Measurements from ENCODE around the gene ASIC5.

The ASIC5 gene

GRCh38 chr4:155878611-155879010 is 12.5 kb upstream of the ASIC5 start:
- no peak for DNase-seq

DNA sequence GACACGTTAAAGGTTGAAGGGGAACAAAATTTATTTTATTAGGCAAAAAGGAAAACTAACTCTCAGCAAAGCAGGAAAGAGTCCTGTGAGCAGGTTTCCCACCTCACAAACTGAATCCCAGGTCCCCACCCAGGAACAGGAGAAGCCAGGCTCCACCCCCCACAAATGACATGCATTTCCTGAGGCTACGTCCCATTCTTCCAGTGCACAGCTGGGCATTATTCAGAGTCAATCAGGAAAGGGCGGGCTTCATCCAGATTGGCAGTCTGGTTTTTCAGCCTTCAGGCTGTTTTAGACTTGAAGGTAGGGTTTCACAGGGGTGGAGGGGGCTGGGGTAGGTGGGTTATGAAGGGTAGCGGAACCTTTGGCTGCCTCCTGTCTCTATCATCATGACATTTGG is 11.9 kb upstream of the ASIC5 start:
- no peak for DNase-seq

DNA sequence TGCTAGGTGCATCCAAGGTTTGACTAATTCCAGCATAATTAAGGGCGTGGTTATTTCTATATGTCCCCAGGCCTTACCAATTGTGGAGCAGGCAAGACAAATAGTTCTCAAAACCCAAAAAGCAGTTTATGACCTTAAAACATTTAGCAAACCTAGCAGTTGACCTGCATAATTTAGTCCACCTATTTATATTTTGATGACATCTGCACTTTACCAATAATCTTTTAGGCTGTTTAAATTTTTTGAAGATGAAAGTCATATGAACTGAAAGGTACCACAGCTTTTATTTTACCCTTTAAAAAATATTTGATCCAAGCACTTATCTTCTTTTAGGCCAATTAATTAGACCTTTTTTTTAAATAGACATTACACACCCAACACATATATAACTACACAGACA is 9.8 kb upstream of the ASIC5 start:
- no peak for DNase-seq

DNA sequence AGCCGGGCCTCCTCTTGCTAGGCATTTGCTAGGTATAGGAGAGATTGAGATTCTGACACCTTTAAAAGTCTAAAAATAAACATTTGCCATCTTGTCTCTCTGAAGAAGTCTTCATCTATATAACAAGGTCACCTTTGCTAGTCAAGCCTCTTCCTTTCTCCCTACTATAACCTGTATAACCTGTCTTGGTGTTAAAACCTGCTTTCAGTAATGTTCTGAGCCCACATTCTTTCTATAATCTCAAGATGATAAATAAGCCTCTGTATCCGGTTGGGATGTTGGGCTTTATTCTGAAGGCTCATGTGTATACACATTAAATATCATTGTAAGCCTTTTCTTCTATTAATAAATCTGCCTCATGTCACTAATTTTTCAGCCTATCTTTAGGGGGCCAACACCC is 10.2 kb downstream of the ASIC5 start:
- no peak for DNase-seq

GRCh38 chr4:155854582-155855226 is 11.4 kb downstream of the ASIC5 start:
- no peak for DNase-seq

DNA sequence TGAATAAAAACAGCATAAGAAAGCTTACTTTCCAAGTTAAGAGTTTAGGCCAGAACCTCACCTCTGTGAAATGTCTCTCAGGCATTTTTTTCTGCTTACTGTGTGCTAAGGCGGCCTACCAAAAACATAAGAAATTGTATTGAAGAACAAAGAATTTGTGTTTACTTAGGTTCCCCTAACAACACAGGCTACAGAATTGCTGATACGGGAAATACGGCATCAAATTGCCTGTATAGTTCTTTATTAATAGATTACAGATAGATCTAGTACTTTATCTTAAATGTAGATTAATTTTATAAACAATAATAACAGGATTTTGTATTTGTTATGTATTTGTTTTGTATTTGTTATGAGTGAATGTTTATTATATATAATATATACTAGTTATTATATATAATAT is 12.9 kb downstream of the ASIC5 start:
- no peak for DNase-seq

DNA sequence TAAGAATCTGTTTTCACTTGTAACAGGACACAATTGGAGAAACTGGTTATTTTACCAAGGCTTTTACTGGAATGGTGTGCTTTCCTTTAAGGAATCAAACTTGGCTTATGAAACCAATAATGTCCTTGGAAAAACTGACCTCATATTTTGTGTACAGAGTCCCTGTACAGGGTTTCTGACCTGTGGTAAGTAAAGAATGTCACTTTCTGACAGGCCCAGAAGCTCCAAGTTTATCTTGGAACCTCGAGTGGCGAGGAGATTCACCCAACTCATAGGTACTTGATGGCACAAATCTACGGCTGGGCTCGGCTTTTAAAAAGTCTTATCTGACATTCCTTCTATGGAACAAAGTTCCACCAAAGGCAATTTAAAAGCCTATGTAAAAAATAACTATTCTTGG is 17.0 kb downstream of the ASIC5 start:
- DNase-seq = no peak

GRCh38 chr4:155846929-155847328 is 19.1 kb downstream of the ASIC5 start:
- DNase-seq = no peak

GRCh38 chr4:155842080-155842479 is 24.0 kb downstream of the ASIC5 start:
- DNase-seq = no peak

DNA sequence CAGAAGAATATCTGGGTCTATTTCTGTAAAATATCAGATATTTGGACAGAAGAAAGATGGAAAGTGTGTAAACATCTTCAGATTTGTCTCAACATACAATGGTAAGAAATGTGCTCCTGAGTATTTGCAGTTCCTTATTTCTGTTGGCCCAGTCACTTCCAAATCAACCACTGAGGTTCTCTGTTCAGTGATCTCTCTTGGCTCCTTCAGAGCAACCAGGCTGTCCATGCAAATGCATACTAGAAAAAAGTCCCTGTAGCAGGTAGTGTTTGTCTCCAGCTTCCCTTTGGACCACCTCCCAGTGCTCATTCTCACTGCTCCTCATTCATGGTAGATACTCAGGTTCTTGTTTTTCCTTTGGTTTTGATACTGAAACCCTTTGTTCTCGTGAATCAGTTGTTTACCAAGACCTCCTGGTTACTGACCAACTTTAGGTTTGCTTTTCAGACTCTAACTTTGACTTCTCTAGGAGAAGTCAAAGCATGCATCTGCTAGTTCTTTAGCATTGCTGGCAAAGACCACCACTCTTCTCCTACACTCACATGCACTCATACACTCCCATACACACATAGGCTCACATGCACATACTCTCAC is 28.8 kb downstream of the ASIC5 start:
- DNase-seq = no peak

GRCh38 chr4:155832664-155833063 is 33.4 kb downstream of the ASIC5 start:
- no peak for DNase-seq

GRCh38 chr4:155828628-155829027 is 37.4 kb downstream of the ASIC5 start:
- DNase-seq = no peak

GRCh38 chr4:155822572-155822971 is 43.5 kb downstream of the ASIC5 start:
- no peak for DNase-seq

DNA sequence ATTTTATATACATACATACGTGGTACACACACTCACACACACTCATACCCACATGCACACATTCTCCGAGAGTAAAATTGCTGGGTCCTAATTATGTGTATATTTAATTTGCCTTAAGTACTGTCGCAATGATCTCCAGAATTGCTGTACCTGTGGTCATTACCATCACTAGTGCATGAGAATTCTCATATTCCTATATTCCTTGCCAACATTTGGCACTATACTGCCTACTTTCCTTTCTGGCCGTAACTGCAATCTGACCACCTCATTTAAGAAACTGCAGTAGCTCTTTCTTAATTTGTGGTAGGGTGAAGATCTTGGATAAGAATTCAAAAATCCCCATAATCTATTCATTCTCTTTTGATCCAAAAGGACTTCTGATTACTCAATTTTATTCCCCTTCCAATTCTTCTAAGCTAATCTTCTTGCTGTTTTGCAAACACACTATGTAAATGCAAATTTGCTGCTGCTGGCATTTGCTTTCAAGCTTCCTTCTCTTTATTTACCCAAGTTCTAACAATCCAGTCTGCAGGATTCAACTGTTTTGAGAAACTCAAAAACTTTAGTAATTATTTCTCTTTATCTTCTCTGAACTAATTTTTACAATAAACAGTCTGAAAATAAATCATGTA is 45.1 kb downstream of the ASIC5 start:
- DNase-seq = no peak

DNA sequence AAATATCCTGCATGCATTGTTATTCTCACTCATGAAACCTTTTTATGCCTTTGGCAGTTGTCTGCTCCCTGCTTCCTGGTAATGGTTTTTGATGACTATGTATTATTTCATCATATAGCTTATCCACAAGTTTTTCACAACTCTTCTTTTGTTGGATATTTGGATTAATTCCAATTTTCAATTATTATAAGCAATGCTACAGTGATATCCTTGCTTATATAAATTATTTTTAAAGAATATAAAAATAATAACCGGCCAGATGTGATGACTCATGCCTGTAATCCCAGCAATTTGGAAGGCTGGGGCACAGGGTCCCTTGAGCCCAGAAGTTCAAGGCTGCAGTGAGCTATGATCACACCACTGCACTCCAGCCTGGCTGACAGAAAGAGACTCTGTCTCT is 47.0 kb downstream of the ASIC5 start:
- DNase-seq = no peak

- DNase-seq = no peak
Measured at GRCh38 chr4:155818639-155819038, 47.4 kb downstream of the ASIC5 start.

GRCh38 chr4:155811083-155811482 is 55.0 kb downstream of the ASIC5 start:
- no peak for DNase-seq

- DNase-seq = peak; percentile 36
Measured at GRCh38 chr4:155809835-155810234, 56.2 kb downstream of the ASIC5 start.

- DNase-seq = no peak
Measured at GRCh38 chr4:155807021-155807420, 59.1 kb downstream of the ASIC5 start.

DNA sequence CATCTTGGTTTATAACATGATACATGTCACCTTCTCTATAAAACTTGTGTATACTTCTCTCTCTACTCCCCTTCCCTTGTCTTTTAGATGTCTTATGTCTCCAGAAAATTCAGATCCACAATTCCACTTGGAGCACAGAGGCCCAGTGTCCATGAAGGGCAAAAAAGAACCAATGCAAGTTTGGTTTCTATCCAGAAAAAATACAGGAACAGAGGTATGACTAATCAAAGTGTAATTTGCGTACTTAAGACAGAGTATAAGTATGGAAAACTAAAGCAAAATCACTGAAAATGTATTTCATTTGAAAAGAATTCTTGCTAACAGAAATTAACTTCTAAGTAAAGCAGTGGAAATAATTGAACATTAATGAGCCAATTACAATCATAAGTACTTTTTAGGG is 61.1 kb downstream of the ASIC5 start:
- no peak for DNase-seq

GRCh38 chr4:155802190-155802959 is 63.7 kb downstream of the ASIC5 start:
- DNase-seq = no peak

GRCh38 chr4:155800685-155801343 is 65.3 kb downstream of the ASIC5 start:
- DNase-seq = no peak

DNA sequence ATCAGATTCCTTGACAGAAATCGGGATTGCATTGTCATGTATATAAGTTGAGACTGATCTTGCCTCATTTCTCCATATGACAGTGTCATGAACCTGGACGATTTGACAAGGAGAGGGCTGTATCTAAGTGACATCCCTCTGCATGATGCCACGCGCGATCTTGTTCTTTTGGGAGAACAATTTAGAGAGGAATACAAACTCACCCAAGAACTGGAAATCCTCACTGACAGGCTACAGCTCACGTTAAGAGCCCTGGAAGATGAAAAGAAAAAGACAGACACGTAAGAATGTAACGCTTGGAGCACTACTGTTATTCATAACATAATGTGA is 66.3 kb downstream of the ASIC5 start:
- DNase-seq = no peak

Measured in NCI-H69 (cell line).